Stimulated activated CD8-positive, alpha-beta memory T cell treated with anti-CD3 and anti-CD28 coated beads, Interleukin-12 subunit alpha, Interleukin-12 subunit beta, amount 100 ng/mL, for 24 hours (primary cell): ENCODE results near the gene MRPL36.
"Not testable (repeated sequence)": the region's sequence is repeated elsewhere in the genome, so short reads cannot be mapped to it uniquely, and the experiment has no call there.

Experiments
- DNase-seq: peaks from one replicate; pipeline ENCODE4 v3.0.0-alpha.2; 2020; ENCODE audit errors: extremely low read depth

MRPL36 gene

DNA sequence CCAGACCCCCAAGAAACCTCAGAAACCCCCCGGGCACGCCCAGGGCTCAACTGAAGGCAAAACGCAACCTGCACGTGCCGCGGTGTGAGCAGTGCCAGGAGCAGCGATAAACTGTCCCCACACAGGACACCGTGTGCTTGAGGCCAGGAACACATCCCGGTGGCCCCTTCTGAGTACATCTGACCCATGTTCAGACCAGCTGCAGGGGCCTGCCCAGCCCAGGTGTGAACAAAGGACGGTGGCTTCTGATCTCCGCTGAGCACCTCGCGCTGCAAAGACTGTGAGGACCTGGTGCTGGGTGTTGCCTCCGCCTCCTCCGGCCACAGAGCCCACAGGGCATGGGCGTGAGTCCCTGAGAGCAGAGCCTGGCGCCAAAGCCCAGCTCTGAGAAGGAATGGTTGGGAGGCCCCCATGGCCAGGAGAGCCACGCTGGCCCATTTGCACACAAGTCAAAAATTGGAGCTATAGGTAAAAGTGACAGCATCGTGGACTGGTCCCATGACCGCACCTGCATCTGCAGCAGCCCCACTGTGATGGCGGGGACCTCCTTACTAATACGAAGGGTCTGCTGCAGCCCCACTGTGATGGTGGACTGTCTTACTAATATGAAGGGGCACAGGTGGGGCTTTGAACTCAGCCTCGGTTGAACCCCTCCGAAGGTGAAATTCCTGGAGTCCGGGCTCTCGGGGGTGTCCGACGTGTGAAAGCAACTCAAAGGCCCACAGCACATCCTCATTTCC, 33.0 kb upstream of the MRPL36 start:
- no peak for DNase-seq

DNA sequence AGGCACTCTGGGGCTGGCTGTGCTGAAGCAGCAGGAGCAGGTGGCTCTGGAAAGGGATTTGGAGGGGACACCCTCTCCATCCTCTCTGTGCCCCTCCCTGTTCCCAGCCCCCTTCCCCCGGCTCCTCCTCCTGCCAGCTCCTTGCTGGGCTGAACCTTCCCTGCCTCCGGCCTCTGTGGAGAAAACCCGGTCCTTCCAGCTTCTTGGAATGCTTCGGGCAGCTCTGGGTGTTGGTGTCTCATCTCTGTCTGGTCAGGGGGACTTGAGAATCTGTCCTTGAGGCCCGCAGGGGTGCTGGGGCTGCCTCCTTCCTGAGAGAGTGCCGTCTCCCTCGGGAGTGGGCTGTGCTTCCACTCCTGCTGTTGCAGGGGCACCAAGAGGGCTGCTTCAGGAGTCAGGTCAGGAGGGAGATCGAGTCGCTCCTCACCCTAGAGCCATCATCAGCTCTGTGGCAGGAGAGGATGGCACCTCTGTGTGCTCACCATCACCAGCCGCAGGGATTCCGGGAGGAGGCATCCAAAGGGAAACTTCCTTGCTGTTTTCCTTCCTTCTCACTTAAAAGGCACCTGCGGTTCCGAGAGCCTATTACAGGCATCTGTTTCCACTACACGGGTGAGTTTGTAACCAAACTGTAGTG, 32.2 kb upstream of the MRPL36 start:
- DNase-seq = no peak

DNA sequence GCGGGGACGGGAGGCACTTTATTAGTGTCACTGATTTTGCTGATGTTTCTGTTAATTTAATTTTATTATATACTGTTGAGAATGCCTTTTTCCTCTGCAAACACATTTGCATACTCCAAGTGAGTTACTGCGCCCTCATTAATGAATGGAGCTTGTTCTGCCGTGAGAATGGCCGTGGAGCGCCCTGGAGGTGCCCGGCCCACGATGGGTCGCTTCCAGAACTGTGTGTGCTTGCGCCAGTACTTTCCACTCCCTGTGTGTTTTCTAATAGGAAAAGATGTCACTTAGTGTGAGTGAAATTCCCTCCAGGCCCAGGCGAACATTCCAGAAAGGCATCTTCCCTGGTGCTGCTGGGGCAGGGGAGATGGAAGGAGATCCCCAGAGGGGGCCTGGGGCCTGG, 31.6 kb upstream of the MRPL36 start:
- DNase-seq = no peak

DNA sequence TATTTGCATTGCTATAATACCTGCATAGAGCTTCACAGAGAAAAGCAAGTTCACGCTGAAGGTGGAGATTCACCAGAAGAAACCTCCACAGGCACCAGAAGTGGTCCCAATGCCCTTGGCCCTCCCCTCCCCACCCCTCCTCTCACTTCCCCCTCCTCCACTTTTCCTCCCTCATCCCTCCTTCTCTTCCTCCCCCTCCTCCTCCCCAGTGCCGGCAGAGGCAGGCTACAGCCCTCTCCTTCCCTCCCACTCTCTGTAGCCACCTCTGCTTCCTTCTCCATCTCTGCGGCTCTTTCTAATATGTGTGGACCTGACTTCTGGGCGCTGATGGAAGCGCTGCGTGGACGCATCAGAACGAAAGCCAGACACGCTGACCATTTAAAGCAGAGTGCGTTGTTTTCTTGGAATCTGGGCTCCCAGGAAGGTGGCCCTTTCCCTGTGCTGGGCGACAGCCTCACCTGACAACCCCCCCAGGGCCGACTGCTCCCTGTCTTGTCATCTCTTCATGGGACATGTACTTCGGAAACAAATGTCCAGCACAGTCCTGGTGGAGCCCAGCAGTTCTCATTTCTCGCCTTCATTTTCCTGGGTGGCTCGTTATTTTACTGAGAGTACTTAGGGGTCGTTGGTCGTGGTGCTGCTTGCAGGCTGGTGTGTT, 31.1 kb upstream of the MRPL36 start:
- no peak for DNase-seq

DNA sequence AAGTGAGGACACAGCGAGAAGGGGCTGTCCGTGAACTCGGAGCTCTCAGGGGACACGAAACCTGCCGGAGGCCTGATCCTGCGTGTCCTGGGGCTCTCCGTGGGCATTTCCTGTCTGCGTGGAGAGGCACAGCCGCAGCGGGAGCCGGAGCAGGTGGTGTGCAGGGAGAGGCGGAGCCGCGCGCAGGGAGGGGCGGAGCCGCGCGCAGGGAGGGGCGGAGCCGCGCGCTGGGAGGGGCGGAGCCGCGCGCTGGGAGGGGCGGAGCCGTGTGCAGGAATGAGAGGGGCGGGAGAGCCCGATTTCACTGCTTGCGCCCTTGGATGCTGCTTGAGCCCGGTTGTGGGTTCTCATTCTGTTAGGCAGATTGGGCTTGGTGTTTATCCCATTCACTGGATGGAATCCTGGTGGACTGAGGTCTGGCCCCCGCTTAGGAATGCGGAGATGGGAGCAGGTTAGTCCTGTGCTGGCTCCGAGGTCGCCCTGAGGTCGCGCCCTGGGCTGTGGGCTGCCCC, 28.3 kb upstream of the MRPL36 start:
- no peak for DNase-seq

DNA sequence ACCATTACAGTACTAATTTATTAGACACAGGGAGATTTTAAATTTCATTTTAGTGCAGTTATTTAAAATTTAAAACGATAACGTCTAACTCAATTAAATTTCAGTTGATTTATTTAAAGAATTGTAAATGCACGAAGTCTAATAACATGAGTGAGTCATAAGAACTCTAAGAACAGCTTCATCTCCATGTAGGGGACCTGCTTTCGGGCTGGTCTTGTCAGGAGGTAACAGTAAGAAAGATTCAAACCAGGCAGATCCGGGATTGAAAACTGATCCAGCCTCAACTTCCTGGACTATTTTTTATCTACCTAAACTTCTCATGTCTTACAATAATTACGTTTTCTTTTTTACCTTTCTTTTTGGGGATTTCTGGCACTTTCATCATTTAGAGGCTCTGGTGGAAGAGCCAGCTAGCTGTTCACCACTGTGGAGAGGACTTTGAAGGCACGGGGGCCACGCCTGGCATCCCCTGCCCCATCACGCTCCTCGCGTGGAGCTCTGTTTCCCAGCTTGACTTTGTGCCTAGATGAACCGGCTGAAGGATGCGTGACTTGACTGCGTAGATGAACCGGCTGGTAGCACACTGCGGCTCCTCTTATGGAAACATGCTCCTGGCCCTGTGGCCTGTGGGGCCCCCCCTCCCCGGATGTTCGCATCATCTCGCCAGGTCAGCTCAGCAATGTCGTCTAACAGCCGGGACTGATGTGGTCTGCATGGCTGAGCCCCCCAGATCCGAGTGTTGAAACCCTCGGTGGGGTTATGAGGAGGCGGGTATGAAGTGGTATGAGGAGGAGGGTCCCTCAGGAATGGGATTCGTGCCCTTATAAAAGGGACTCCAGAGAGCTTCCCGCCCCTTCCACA, 27.6 kb upstream of the MRPL36 start:
- no peak for DNase-seq

DNA sequence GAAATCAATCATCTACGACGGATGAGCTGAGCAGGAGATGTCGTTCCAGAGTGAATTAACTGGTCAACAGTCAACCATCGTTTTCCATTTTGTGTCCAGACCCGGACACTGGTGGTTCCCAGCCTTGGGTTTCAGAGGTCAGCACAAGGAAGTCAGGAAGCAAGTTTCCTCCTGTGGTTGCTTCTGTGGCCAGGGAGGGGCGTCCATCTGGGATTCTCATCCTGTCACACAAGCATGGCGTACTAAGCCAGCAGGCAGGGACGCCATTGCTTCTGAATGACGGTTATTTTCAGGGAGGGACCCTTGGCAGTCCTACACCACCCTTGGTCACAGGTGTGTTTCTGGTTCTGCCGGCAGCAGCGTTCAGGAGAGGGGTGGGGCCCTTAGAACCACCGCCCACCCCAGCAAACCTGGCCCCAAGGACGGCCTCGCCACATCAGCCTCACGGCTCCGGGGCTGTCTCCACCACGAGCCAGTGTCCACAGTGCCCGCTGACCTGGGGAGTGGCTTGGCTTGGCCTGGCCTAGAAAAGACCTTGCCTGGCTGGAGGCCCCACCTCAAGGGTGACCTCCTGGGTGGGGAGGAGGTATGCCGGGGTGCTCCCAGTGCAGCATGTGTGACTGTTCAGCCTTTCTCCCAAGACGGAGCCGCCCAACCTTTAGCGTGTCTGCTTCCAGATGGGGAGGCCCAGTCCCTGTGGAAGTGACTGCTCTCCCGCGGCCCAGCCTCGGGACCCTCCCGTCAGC, 26.8 kb upstream of the MRPL36 start:
- DNase-seq = no peak

DNA sequence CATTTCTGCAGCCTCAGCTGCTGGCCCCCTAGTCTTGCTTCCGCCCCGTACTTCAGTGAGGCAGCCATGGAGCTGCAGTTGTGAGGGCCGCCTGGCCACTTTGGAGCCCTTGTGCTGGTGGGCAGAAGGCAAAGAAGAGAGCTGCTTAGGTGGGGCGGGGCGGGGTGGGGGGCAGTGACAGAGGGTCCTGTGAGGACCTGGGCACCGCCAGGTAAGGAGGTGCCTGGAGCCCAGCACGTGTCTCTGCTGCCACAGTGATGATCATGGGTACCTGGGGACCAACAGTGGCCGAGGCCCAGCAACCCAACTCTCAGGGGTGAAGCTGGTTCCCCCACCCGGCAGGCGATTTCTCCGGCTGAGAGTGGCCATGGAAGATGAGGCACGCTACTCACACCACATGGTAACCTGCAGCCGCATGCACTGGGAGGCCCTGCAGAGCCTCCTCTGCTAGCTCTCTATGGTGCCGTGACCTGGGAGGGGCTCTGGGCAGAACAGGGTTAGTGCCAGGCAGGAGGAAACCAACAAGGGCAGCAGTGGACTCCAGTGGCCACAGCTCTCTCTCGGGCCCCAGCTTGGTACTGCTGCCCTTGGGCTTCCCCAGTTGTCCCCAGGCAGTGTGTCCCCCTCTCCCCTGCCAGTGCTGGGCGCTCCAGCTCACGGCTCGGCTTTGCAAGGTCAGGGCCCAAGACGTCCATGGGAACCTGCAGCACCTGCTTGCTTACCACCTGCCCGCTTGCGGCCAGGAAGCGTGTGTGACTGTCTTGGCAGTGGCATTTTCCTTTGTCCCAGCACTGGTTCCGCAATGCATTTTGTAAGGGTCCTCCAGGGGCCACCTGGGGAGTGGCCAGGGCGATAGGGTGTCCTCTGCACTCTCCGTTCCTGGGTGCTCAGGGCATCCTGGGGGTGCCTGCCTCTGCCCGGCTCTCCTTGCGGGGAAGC, 25.5 kb upstream of the MRPL36 start:
- no peak for DNase-seq

DNA sequence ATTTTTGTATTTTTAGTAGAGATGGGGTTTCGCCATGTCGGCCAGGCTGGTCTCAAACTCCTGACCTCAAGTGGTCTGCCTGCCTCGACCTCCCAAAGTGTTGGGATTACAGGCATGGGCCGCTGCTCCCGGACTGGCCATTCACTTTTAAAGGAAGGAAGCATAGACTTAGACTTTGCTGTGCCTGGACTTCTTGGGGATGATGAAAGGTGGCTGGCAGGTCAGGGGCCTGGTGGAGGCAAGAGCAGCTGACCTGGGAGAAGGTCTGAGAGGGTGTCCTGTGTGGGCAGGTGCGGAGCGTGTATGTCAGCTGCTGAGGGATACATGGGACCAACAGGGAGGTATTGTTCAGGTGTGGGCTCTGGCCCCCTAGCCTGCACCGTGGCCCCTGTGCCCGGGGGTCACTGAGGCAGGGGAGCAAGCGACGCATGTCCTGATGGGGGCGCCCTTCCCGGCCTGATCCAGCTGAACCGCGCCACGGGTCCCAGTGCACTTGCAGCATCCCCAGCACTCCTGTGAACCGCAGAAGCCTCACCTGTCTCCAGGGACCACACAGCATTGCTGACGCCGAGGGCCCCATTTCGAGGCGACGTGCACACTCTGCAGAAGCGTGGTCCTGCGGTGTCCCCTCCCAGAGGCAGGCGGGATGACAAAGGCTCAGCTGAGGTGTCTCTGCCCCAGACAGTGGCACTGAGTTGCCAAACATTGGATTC, 24.6 kb upstream of the MRPL36 start:
- no peak for DNase-seq

DNA sequence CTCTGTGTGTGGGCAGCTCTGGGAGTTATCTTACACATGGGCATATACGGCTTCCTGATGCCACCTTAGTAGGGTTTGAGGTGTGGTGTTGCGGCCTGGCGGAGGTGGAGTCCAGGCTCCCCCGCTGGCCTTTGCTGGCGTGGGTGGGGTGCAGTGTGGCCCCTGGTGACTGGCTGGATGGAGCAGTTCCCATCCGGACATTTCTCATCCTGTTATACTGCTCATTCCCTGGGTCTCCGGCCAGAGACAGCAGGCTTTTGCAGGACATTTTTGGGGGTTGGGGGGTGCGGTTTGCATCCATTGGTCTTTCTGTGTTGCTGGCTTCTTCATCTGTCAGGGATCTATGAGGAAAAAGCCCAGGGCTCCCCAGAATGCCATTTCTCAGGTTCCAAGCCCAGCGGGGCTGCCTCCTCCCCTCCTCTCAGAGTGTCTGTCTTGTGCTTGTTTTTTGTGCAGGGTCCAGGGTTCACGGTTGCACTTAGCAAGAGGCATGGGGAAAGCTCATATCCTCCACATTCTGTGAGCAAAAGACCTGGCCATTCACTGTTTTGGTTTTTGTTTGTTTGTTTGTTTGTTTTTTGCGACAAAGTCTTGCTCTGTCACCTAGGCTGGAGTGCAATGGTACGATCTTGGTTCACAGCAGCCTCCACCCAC, 23.9 kb upstream of the MRPL36 start:
- no peak for DNase-seq

DNA sequence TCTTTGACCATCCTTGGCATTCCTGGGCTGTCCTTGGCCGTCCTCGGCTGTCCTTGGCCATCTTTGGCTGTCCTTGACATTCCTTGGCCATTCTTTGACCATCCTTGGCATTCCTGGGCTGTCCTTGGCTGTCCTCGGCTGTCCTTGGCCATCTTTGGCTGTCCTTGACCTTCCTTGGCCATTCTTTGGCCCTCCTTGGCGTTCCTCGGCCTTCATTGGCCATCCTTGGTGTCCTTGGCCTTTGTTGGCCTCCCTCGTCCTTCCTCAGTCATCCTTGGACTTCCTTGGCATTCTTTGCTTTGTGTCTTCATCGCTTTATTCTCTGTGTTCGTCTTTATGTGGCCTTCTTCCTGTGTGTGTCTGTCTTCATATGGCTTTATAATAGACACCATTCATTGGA, 22.2 kb upstream of the MRPL36 start:
- DNase-seq = no peak

DNA sequence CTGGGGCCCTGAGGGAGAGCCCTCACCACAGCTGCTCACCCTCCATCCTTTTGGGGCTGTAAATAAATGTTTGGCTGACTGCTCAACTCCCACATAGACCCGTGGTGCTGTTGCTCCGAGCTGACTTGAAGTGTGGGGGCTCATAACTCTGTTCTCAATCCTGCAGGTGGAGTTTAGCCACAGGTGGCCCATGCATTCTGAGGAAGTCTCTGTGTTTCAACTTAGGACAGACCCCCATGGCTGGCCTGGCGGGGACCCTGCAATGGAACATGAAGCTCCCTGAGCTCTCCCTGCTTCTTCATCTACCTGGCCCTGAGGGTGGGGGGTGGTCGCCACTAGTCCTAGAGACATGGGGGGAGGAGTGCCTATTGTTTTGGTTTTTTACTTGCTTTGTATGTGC, 21.3 kb upstream of the MRPL36 start:
- no peak for DNase-seq

DNA sequence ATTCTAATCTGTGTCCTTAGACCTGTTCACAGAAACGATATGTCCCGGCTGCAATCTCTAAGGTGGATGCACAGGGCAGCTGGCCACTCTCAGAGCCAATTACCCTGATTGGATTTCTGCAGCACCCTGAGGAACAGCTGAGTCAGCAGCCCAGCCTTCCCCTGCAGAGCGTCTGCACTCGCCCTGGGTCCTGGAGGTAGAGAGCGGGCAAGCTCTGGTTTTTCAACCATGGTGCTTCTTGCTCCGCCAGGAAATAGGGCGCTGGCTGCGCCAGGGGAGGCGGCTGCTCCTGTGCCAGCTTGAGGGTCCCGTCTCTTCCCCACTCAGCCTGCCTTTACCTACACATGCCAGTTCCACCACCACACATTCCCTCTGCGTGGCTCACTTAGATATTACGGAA, 20.7 kb upstream of the MRPL36 start:
- DNase-seq = no peak

DNA sequence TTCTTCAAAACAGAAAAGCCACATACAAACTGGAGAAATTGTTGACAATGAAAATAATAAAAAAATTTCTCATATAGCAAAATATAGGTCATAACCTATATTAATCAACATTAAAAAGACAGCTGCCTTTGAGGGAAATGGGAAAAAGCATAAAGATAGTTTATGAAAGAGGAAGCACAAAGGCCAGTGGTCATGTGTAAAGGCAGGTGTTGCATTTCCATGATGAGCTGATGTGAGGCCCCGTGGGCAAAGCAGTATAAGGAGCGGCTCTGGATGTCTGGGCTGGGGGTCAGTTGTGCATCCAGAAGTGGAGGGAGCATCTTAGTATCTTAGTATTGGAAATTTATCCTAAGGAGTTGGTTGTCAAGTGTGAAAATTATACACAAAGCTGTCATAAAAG, 19.8 kb upstream of the MRPL36 start:
- no peak for DNase-seq

DNA sequence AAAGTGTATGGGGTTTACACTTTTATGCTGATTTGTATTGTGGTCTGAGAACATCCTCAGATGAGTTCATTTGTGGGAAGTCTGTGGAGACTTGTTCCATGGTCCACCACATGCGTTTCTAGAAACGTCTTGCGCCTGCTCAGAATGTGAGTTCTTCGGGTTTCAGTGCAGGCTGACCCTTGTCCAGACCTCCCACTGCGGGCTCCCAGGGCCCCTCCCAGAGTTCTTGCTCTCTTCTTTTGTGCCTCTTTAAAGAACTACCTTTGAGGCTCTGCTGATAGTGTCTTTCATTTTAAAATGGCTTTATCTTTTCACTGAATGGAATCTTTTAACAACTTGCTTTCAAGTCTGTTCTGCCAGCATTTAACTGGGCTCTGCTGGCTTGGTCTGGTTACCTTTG, 19.1 kb upstream of the MRPL36 start:
- DNase-seq = no peak

DNA sequence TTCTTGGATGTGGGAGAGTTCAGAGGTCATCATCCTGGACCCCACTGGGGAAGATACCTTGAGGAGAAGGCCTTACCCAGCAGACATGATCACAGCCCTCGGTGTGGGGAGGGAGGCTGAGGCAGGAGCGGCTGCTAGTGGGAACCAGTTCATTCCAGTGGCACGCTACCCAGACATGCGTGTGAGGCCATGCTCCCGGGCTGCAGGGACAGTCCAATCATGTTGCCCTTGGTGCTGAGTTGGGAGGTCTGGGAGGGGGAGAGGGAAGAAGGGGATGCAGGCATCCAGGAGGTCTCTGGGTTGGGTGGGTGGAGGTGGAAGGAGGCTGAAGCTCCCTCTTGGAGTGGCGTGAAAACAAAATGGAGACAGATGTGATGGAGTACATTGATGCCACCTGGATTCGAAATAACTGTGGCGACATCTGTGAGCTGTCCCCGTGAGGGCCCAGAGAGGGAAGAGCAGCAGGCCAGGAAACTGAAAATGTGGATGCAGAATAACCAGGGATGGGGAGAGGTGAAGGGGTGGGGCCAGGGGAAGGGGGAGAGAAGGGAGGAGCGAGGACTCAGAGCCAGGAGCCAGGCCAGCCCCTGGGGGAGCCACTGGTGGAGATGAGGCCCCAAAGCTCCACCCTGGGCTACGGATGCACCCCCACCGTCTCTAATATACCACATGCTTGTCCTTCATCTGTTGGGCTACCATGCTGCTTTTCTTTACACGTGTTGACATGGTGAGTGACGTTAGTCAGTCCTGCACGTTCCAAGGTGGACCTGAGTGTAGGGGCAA, 17.8 kb upstream of the MRPL36 start:
- no peak for DNase-seq

DNA sequence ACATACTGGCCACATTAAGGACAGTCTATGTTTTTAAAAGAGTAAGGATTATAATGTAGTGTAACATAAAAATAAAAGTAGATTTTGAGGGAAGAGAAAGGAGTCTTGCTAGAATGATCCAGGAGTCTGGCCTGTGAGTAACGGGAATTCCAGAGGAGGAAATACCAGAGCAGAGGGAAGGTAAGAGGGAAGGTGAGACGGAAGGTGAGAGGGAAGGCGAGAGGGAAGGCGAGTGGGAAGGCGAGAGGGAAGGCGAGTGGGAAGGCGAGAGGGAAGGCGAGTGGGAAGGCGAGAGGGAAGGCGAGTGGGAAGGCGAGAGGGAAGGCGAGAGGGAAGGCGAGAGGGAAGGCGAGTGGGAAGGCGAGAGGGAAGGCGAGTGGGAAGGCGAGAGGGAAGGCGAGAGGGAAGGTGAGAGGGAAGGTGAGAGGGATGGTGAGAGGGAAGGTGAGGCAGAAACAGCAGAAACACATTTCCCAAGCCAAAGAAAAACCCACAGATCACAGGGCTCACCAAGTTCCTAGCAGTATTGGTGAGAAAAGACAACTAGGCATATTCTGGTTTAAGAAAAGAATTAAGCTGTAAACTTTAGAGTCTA, 17.0 kb upstream of the MRPL36 start:
- not testable (repeated sequence) for DNase-seq

DNA sequence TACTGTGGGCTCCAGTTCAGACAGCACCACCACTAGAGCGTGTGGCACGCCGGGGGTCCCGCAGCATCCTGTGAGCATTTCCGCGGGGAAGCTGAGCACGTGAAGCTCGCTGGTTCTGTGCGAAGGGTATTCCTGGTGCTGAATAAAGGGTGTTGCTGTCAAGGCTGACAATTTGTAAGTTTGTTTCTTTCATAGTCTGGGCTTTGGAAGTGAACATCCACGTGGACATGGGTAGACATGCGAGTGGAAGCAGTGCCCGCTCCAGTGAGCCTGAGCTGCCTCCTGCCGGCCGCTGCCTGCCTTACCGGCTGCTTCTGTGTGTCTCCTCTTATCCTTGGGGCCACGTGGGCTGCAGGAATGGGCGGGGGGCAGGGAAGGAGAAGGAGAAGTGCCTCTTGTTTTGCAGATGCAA, 16.2 kb upstream of the MRPL36 start:
- no peak for DNase-seq
